ENCODE data around the gene CFAP97D2.
"Not testable (repeated sequence)": the region's sequence is repeated elsewhere in the genome, so short reads cannot be mapped to it uniquely, and the experiment has no call there.

The CFAP97D2 gene

GRCh38 chr13:114237415-114238112, 58.5 kb downstream of the CFAP97D2 start:
- no peak for DNase-seq

- no peak for DNase-seq
These were observed 62.9 kb downstream of the CFAP97D2 start for GRCh38 chr13:114241918-114242317.

GRCh38 chr13:114243971-114244370, 64.9 kb downstream of the CFAP97D2 start:
- no peak for DNase-seq

GRCh38 chr13:114244637-114245036, 65.6 kb downstream of the CFAP97D2 start:
- DNase-seq, result peak in 1 of 2 experiments; percentile 16

GRCh38 chr13:114248011-114248410, 69.0 kb downstream of the CFAP97D2 start:
- DNase-seq, result no peak

- no peak for DNase-seq
These were observed 70.0 kb downstream of the CFAP97D2 start for GRCh38 chr13:114249077-114249476.

GRCh38 chr13:114251639-114252440, 72.8 kb downstream of the CFAP97D2 start:
- not testable (repeated sequence) for DNase-seq

GRCh38 chr13:114256547-114256946, 77.5 kb downstream of the CFAP97D2 start:
- peak; percentile 5 to 14 for DNase-seq

GRCh38 chr13:114257014-114257413, 78.0 kb downstream of the CFAP97D2 start:
- no peak for DNase-seq

GRCh38 chr13:114258589-114258988, 79.5 kb downstream of the CFAP97D2 start:
- no peak for DNase-seq

GRCh38 chr13:114259374-114259773, 80.3 kb downstream of the CFAP97D2 start:
- no peak for DNase-seq

- no peak for DNase-seq
These were observed 80.9 kb downstream of the CFAP97D2 start for GRCh38 chr13:114259974-114260373.

GRCh38 chr13:114260814-114261213, 81.8 kb downstream of the CFAP97D2 start:
- no peak for DNase-seq

GRCh38 chr13:114261328-114261965, 82.4 kb downstream of the CFAP97D2 start:
- DNase-seq, result no peak

GRCh38 chr13:114263578-114263977, 84.5 kb downstream of the CFAP97D2 start:
- DNase-seq, result peak in 1 of 2 experiments; percentile 30

- DNase-seq, result not testable (repeated sequence)
These were observed 85.3 kb downstream of the CFAP97D2 start for GRCh38 chr13:114264313-114264712.

GRCh38 chr13:114264886-114265611, 86.0 kb downstream of the CFAP97D2 start:
- DNase-seq, result no peak

- DNase-seq, result no peak
These were observed 87.2 kb downstream of the CFAP97D2 start for GRCh38 chr13:114266241-114266640.

- no peak for DNase-seq
These were observed 89.6 kb downstream of the CFAP97D2 start for GRCh38 chr13:114268344-114269280.

- no peak for DNase-seq
These were observed 90.3 kb downstream of the CFAP97D2 start for GRCh38 chr13:114269281-114269770.
